Endothelial cell of umbilical vein (primary cell): ENCODE results near the gene NCK1. TPM values are rescaled to one million over a fixed set of nuclear protein-coding genes. Genes with fewer than 3 reads are reported as not detected.

Source experiments
- BruUV-seq: library from RNA; stranded (reverse); fragments of 400-500 nt; replicated peaks from 2 replicates; lab custom pipeline; 2021; lab: Mats Ljungman, UMichigan
- CTCF ChIA-PET: fragments of 300-600, 350-600 bp; sonication (Branson Sonifier 250); formaldehyde crosslinking; loops from one replicate; lab custom pipeline; 2021; ENCODE audit warnings: antibody characterized with exemption, inconsistent platforms; lab: Charles Lee
- POLR2A ChIA-PET: fragments of 300-600, 350-600 bp; sonication (Branson Sonifier 250); formaldehyde crosslinking; loops from one replicate; lab custom pipeline; 2021; ENCODE audit warnings: antibody characterized with exemption, inconsistent platforms; lab: Charles Lee
- DNase-seq: peaks from one replicate; pipeline ENCODE4 v3.0.0-alpha.2; 2011; ENCODE audit warnings: low read depth, low spot score
- FAIRE-seq: peaks from 2 replicates; lab custom pipeline; 2011; peaks lifted over from hg19 to GRCh38; lab: Jason Lieb, UNC
- H2AFZ ChIP-seq: 2 replicates; pipeline ENCODE4 v1.6.0; 2012; ENCODE audit warnings: low read depth, low read length, control low read depth, inconsistent platforms
- H3K27ac ChIP-seq: 2 replicates; pipeline ENCODE4 v1.5.1; 2011; ENCODE audit warnings: low read depth, mild to moderate bottlenecking, control low read depth, low read length, moderate library complexity; ENCODE audit not compliant: insufficient read depth
- H3K27me3 ChIP-seq, 2 experiments: 2 replicates each; pipeline versions ENCODE4 v1.6.0 to v1.6.1; 2011; ENCODE audit warnings: low read length in 2 of 2, mixed read lengths in 1 of 2; ENCODE audit not compliant: control insufficient read depth in 2 of 2, insufficient read depth in 2 of 2
- H3K36me3 ChIP-seq, 2 experiments: 2 replicates in 1 of 2; 3 replicates in 1 of 2; pipeline ENCODE4 v1.5.1; 2011; ENCODE audit warnings: low read length in 2 of 2, mild to moderate bottlenecking in 1 of 2, moderate library complexity in 1 of 2; ENCODE audit not compliant: control insufficient read depth in 2 of 2, insufficient read depth in 2 of 2; ENCODE audit errors: extremely low read depth in 1 of 2
- H3K4me1 ChIP-seq: 3 replicates; pipeline ENCODE4 v1.5.1; 2011; ENCODE audit warnings: mild to moderate bottlenecking, low read length; ENCODE audit not compliant: control insufficient read depth, insufficient read depth; ENCODE audit errors: extremely low read depth
- H3K4me2 ChIP-seq: 2 replicates; pipeline ENCODE4 v1.6.1; 2011; ENCODE audit warnings: low read length, control low read depth, mixed read lengths; ENCODE audit not compliant: insufficient read depth
- H3K4me3 ChIP-seq, 3 experiments: fragments of 200-600 bp in 1 of 3; sonication (generic), shearing (Covaris generic) in 1 of 3; replicated peaks in 1 of 3; 2 replicates each; pipeline ENCODE4 v1.5.1; 2011 to 2016; ENCODE audit warnings: control low read depth in 3 of 3, low read length in 3 of 3, mild to moderate bottlenecking in 2 of 3, inconsistent platforms in 1 of 3, low read depth in 1 of 3, moderate library complexity in 1 of 3; ENCODE audit not compliant: insufficient read depth in 1 of 3
- H3K79me2 ChIP-seq: 2 replicates; pipeline ENCODE4 v1.6.0; 2012; ENCODE audit warnings: low read length, inconsistent platforms; ENCODE audit not compliant: control insufficient read depth, insufficient read depth
- H3K9ac ChIP-seq: replicated peaks from 2 replicates; pipeline ENCODE3; 2011; ENCODE audit warnings: low read length, control low read depth; ENCODE audit not compliant: insufficient read depth; ENCODE audit errors: extremely low read depth
- H3K9me1 ChIP-seq: replicated peaks from 3 replicates; pipeline ENCODE4 v1.6.0; 2011; ENCODE audit warnings: mild to moderate bottlenecking, low read length; ENCODE audit not compliant: control insufficient read depth, insufficient read depth; ENCODE audit errors: extremely low read depth
- H3K9me3 ChIP-seq: replicated peaks from 2 replicates; pipeline ENCODE4 v1.5.1; 2012; ENCODE audit warnings: low read length, inconsistent platforms; ENCODE audit not compliant: control insufficient read depth, insufficient read depth
- H4K20me1 ChIP-seq: replicated peaks from 2 replicates; pipeline ENCODE3; 2011; ENCODE audit warnings: mild to moderate bottlenecking, low read length; ENCODE audit not compliant: control insufficient read depth, insufficient read depth; ENCODE audit errors: extremely low read depth
- EZH2 ChIP-seq: IDR thresholded peaks from 2 replicates; pipeline ENCODE4 v1.6.1; 2012; ENCODE audit warnings: borderline replicate concordance, low read depth, mild to moderate bottlenecking, moderate library complexity, low read length, inconsistent platforms; ENCODE audit not compliant: severe bottlenecking
- FOS ChIP-seq: IDR thresholded peaks from 2 replicates; pipeline ENCODE4 v1.6.1; 2011; ENCODE audit warnings: mild to moderate bottlenecking, low read length, moderate library complexity, borderline replicate concordance; ENCODE audit not compliant: insufficient read depth
- GATA2 ChIP-seq: IDR thresholded peaks from 2 replicates; pipeline ENCODE4 v1.7.0; 2011; ENCODE audit warnings: low read depth, mild to moderate bottlenecking, moderate library complexity, mixed read lengths, low read length; ENCODE audit not compliant: insufficient read length, insufficient read depth
- JUN ChIP-seq: IDR thresholded peaks from 2 replicates; pipeline ENCODE4 v1.6.1; 2011; ENCODE audit warnings: borderline replicate concordance, low read depth; ENCODE audit not compliant: insufficient read length, insufficient read depth
- MYC ChIP-seq: IDR thresholded peaks from one replicate; pipeline ENCODE4 v1.6.1; 2011; ENCODE audit warnings: mild to moderate bottlenecking, low read depth, low read length
- POLR2A ChIP-seq: IDR thresholded peaks from 2 replicates; pipeline ENCODE4 v1.6.1; 2012; ENCODE audit warnings: low read depth, mild to moderate bottlenecking, control low read depth, low read length
- POLR2AphosphoS5 ChIP-seq: IDR thresholded peaks from 2 replicates; pipeline ENCODE4 v1.6.1; 2012; ENCODE audit warnings: low read depth, mild to moderate bottlenecking, control low read depth, low read length, moderate library complexity; ENCODE audit not compliant: insufficient read depth
- dilution Hi-C: fragments of 300-500 bp; cut with MboI; formaldehyde crosslinking; loops from one replicate; pipeline ENCODE4 v1.15.0; 2019; ENCODE audit warnings: low sequenced_read_pairs; ENCODE audit not compliant: extremely low pct_ligation_motif_present
- intact Hi-C: fragments of 100-400 bp; cut with micrococcal nuclease; formaldehyde crosslinking; loops from one replicate; pipeline ENCODE4 v1.10.0; 2022
- polyA plus RNA-seq, 4 experiments: library from polyadenylated mRNA; depleted of rRNA in 3 of 4; stranded (reverse) in 3 of 4; unstranded in 1 of 4; fragments of >200 nt; gene quantifications; 2 replicates each; pipeline versions ENCODE4 v1.2.1 to v1.2.3, GENCODE V29; 2011 to 2012; ENCODE audit warnings: missing spikeins in 1 of 4
- total RNA-seq: library from RNA; stranded (reverse); gene quantifications from 2 replicates; pipeline ENCODE4 v1.2.3, GENCODE V29; 2021
- TF ChIP-seq, protein P1 (sequence below): IDR thresholded peaks from 2 replicates; pipeline ENCODE4 v1.6.1; 2011; ENCODE audit not compliant: insufficient read depth, insufficient read length
- TF ChIP-seq, protein P2 (sequence below), 2 donors: IDR thresholded peaks; 1 replicate in 1 of 2; 2 replicates in 1 of 2; pipeline ENCODE4 v1.5.1; 2011; ENCODE audit warnings: low read length in 2 of 2, mild to moderate bottlenecking in 2 of 2, moderate library complexity in 2 of 2, control low read depth in 1 of 2, inconsistent platforms in 1 of 2, low read depth in 1 of 2; ENCODE audit not compliant: insufficient read depth in 1 of 2; ENCODE audit errors: extremely low read depth in 1 of 2

NCK1 gene
- total and polyA plus RNA-seq, 2 donors (not counting 3 experiments of a cell fraction or from before 2014, with no cell fraction given): 19.3 to 52.2 TPM

DNA sequence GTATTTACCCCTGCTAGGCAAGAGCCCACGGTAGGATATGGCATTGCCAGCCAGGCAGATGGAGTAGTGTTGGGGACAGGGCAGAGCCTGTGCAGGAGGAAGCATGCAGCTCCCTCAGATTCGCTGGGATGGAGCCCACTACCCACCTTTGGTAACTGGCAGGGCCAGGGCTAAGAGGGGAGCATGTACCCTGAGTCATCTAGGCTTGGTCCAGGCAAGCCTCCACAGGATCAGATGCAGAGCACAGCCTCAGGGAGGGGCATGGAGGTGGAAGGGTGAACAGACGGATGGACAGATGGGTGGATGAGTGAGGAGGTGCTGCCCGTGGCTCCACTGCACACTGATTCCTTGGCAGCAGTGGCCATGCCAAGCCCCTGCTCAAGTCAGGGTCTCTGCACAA lies 128.8 kb downstream of the NCK1 start:
- TF ChIP-seq POLR2A (no peak), POLR2AphosphoS5 (no peak), JUN (no peak), FOS (no peak), EZH2 (no peak), MYC (no peak), GATA2 (no peak)
- TF ChIP-seq, protein P1, sequence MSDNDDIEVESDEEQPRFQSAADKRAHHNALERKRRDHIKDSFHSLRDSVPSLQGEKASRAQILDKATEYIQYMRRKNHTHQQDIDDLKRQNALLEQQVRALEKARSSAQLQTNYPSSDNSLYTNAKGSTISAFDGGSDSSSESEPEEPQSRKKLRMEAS: no peak
- TF ChIP-seq, protein P2, sequence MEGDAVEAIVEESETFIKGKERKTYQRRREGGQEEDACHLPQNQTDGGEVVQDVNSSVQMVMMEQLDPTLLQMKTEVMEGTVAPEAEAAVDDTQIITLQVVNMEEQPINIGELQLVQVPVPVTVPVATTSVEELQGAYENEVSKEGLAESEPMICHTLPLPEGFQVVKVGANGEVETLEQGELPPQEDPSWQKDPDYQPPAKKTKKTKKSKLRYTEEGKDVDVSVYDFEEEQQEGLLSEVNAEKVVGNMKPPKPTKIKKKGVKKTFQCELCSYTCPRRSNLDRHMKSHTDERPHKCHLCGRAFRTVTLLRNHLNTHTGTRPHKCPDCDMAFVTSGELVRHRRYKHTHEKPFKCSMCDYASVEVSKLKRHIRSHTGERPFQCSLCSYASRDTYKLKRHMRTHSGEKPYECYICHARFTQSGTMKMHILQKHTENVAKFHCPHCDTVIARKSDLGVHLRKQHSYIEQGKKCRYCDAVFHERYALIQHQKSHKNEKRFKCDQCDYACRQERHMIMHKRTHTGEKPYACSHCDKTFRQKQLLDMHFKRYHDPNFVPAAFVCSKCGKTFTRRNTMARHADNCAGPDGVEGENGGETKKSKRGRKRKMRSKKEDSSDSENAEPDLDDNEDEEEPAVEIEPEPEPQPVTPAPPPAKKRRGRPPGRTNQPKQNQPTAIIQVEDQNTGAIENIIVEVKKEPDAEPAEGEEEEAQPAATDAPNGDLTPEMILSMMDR (IDR thresholded peaks at IDR 0.05; ENCODE audit: extremely low read depth in 1 of 2, insufficient read depth in 1 of 2, low read depth in 1 of 2, low read length in 2 of 2): no peak
- no peaks in the 10 kb centered on the region for H4K20me1 ChIP-seq
- H3K79me2 ChIP-seq: no peaks in the 10 kb centered on the region
- dilution Hi-C loops: no loop called here
- H2AFZ ChIP-seq: no peak overlapping the region
- no peak overlapping the region for H3K27ac ChIP-seq
- no peaks in the 10 kb centered on the region for H3K36me3 ChIP-seq
- FAIRE-seq (no peak), DNase-seq (no peak)
- intact Hi-C loops: no loop called here
- no peaks in the 10 kb centered on the region for H3K27me3 ChIP-seq
- H3K4me2 ChIP-seq: no peak overlapping the region
- ChIA-PET CTCF (no interaction called here), POLR2A (no interaction called here)
- BruUV-seq: no TSS peak
- no peaks in the 10 kb centered on the region for H3K9me1 ChIP-seq
- peaks cover 15% of the 10 kb centered on the region for H3K4me1 ChIP-seq
- H3K9me3 ChIP-seq: no peaks in the 10 kb centered on the region
- H3K9ac ChIP-seq: no peak overlapping the region
- no peak overlapping the region for H3K4me3 ChIP-seq
